CD14-positive monocyte (primary cell): ENCODE data around the gene ASCL2. TPM values are rescaled to one million over a fixed set of nuclear protein-coding genes. Genes with fewer than 3 reads are reported as not detected.

Source experiments
- DNase-seq, 3 donors: peaks; one replicate each; pipeline ENCODE4 v3.0.0-alpha.2; 2011 to 2022
- H2AFZ ChIP-seq: 2 replicates; pipeline ENCODE4 v1.6.0; 2012; ENCODE audit warnings: mild to moderate bottlenecking, low read depth, low read length, inconsistent platforms; ENCODE audit not compliant: insufficient read depth, poor library complexity, severe bottlenecking
- H3K27ac ChIP-seq, 2 donors: 1 replicate in 1 of 2; 2 replicates in 1 of 2; pipeline ENCODE4 v1.5.1; 2012 to 2013; ENCODE audit warnings: low read length in 2 of 2, control low read depth in 1 of 2, inconsistent platforms in 1 of 2, low read depth in 1 of 2, mild to moderate bottlenecking in 1 of 2
- H3K27me3 ChIP-seq, 2 donors: one replicate each; pipeline versions ENCODE4 v1.6.0 to v1.6.1; 2011 to 2013; ENCODE audit warnings: low read length in 2 of 2; ENCODE audit not compliant: control insufficient read depth in 2 of 2, insufficient read depth in 2 of 2
- H3K36me3 ChIP-seq, 2 donors: replicated peaks in 1 of 2; 1 replicate in 1 of 2; 2 replicates in 1 of 2; pipeline versions ENCODE4 v1.5.1 to v1.6.1; 2012 to 2013; ENCODE audit warnings: low read length in 2 of 2, control low read depth in 1 of 2, inconsistent platforms in 1 of 2, mild to moderate bottlenecking in 1 of 2; ENCODE audit not compliant: insufficient read depth in 2 of 2, control insufficient read depth in 1 of 2
- H3K4me1 ChIP-seq, 2 donors: 1 replicate in 1 of 2; 2 replicates in 1 of 2; pipeline versions ENCODE4 v1.5.1 to v1.6.1; 2012 to 2013; ENCODE audit warnings: low read length in 2 of 2, control low read depth in 1 of 2, inconsistent platforms in 1 of 2, mild to moderate bottlenecking in 1 of 2, moderate library complexity in 1 of 2; ENCODE audit not compliant: insufficient read depth in 2 of 2, control insufficient read depth in 1 of 2
- H3K4me2 ChIP-seq: replicated peaks from 2 replicates; pipeline ENCODE3; 2012; ENCODE audit warnings: low read length, moderate library complexity, mild to moderate bottlenecking; ENCODE audit not compliant: poor library complexity, severe bottlenecking; ENCODE audit errors: extremely low read depth
- H3K4me3 ChIP-seq, 3 experiments: fragments of 200-600 bp in 1 of 3; sonication (generic) in 1 of 3; replicated peaks in 1 of 3; 1 replicate in 2 of 3; 2 replicates in 1 of 3; pipeline ENCODE4 v1.5.1; 2011 to 2013; ENCODE audit warnings: low read length in 3 of 3, mild to moderate bottlenecking in 3 of 3, control low read depth in 2 of 3, low read depth in 2 of 3, inconsistent platforms in 1 of 3, moderate library complexity in 1 of 3
- H3K79me2 ChIP-seq: 2 replicates; pipeline ENCODE4 v1.6.0; 2012; ENCODE audit warnings: mild to moderate bottlenecking, control low read depth, inconsistent platforms, low read length, moderate library complexity; ENCODE audit not compliant: insufficient read depth
- H3K9ac ChIP-seq: 2 replicates; pipeline ENCODE4 v1.6.0; 2017; ENCODE audit warnings: low read length, mild to moderate bottlenecking; ENCODE audit not compliant: insufficient read depth, poor library complexity, severe bottlenecking
- H3K9me3 ChIP-seq, 2 donors: replicated peaks in 1 of 2; 1 replicate in 1 of 2; 2 replicates in 1 of 2; pipeline versions ENCODE4 v1.5.1 to v1.6.1; 2012 to 2013; ENCODE audit warnings: low read length in 2 of 2, control low read depth in 1 of 2; ENCODE audit not compliant: control insufficient read depth in 1 of 2, insufficient read depth in 1 of 2
- H4K20me1 ChIP-seq: 2 replicates; pipeline ENCODE4 v1.6.0; 2012; ENCODE audit warnings: mild to moderate bottlenecking, low read length, control low read depth, moderate library complexity; ENCODE audit not compliant: insufficient read depth
- H3K27ac Mint-ChIP-seq, 7 donors: one replicate each; pipeline ENCODE4 v1.8.0; 2020; ENCODE audit warnings: mild to moderate bottlenecking in 7 of 7, mixed read lengths in 7 of 7, moderate library complexity in 6 of 7, inconsistent platforms in 2 of 7
- H3K27me3 Mint-ChIP-seq, 3 donors: one replicate each; pipeline ENCODE4 v1.8.0; 2021 to 2022; ENCODE audit warnings: low read depth in 3 of 3, mild to moderate bottlenecking in 3 of 3, mixed read lengths in 3 of 3, moderate library complexity in 3 of 3, inconsistent platforms in 1 of 3
- H3K36me3 Mint-ChIP-seq, 2 donors: one replicate each; pipeline ENCODE4 v1.8.0; 2020; ENCODE audit warnings: mixed read lengths in 2 of 2, inconsistent platforms in 1 of 2, mild to moderate bottlenecking in 1 of 2
- H3K4me1 Mint-ChIP-seq: one replicate; pipeline ENCODE4 v1.8.0; 2020; ENCODE audit warnings: mild to moderate bottlenecking, mixed read lengths
- H3K4me3 Mint-ChIP-seq, 2 donors: one replicate each; pipeline ENCODE4 v1.8.0; 2020; ENCODE audit warnings: mild to moderate bottlenecking in 2 of 2, mixed read lengths in 2 of 2, moderate library complexity in 1 of 2
- H3K9me3 Mint-ChIP-seq, 7 donors: one replicate each; pipeline ENCODE4 v1.8.0; 2020 to 2022; ENCODE audit warnings: mixed read lengths in 7 of 7, mild to moderate bottlenecking in 6 of 7, moderate library complexity in 6 of 7, inconsistent platforms in 2 of 7
- WGBS: methylation state at CpG from one replicate; pipeline ENCODE4 v1.1.5; 2013; ENCODE audit warnings: missing lambda C conversion rate; ENCODE audit not compliant: insufficient coverage; 5-methylcytosine and 5-hydroxymethylcytosine counted together
- intact Hi-C, 2 donors: fragments of 100-400 bp; cut with micrococcal nuclease; formaldehyde crosslinking; loops; one replicate each; pipeline versions ENCODE4 v1.15.0 to v1.15.1; 2023
- polyA plus RNA-seq, 3 donors: library from polyadenylated mRNA; depleted of rRNA in 1 of 3; unstranded in 2 of 3; stranded (reverse) in 1 of 3; fragments of 300-500 nt in 2 of 3; fragments of >200 nt in 1 of 3; fragmentation: Illumina TruSeq in 2 of 3; gene quantifications; 1 replicate in 2 of 3; 2 replicates in 1 of 3; pipeline ENCODE4 v1.2.3, GENCODE V29; 2012 to 2021
- TF ChIP-seq, protein P1 (sequence below): fragments of 200-600 bp; IDR thresholded peaks from one replicate; pipeline ENCODE4 v1.8.0; 2022; ENCODE audit warnings: antibody characterized with exemption, mild to moderate bottlenecking

The ASCL2 gene
- polyA plus RNA-seq, 3 donors, result 5.7 to 11.4 (median 8.3) TPM

DNA sequence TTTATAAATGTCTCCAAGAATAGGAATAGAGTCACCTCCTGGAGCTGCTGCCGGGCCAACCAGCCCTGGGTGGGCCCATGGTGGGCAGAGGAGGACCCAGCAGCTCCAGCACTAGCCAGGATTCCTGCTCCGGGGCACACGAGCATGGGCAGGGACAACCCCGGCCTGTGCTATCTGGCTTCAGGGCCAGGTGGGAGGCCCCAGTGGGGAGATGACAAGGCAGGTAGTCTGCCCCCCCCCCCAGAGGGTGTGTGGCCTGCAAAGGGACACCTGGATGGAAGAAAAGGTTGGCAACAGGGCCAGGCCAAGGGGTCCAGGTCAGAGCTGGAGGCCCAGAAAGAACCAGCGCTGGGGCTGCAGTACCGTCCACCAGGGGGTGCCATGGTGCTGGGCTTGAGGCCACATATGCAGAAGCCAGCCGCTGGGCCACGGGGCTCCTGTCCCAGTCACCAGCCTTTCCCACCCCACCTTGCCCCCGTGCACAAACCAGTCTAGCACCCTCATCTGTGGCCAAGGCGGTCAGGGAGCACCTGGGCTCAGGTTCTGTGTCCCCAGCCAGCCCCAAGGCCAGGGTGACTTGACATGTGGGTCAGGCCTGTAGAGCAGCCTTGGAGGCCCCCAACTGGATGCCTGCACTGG, 34.9 kb upstream of the ASCL2 start:
- H3K27me3 Mint-ChIP-seq, result peaks cover 0 to 2% (median 0%) of the 10 kb centered on the region in 3 donors
- Histone ChIP-seq H3K4me3 (peak overlapping the region; percentile 9 to 86 (median 19)), H3K9ac (peak overlapping the region; percentile 33), H3K36me3 (no peaks in the 10 kb centered on the region), H4K20me1 (peaks cover 63% of the 10 kb centered on the region), H3K79me2 (peaks cover 73% of the 10 kb centered on the region), H3K27me3 (no peaks in the 10 kb centered on the region), H3K4me1 (peaks cover 59 to 71% of the 10 kb centered on the region in 2 donors), H2AFZ (no peak overlapping the region), H3K9me3 (no peaks in the 10 kb centered on the region), H3K27ac (no peak overlapping the region), H3K4me2 (peak overlapping the region; percentile 99)
- H3K4me3 Mint-ChIP-seq, result peak overlapping the region; percentile 68 to 96
- DNase-seq, result peak; percentile 71 to 80 (median 76)
- WGBS, result 12% methylated on average over 6 of the region's 10 CpGs
- intact Hi-C loops, result loop anchor here (2.0 to 10.0 kb wide), 2 partner anchors 114 to 580 kb away; partner anchors contain the start of gene CDKN1C (in 1 of the 2)
- H3K27ac Mint-ChIP-seq, result peak overlapping the region in 2 of 7 donors; percentile 65 to 91
- TF ChIP-seq, protein P1, sequence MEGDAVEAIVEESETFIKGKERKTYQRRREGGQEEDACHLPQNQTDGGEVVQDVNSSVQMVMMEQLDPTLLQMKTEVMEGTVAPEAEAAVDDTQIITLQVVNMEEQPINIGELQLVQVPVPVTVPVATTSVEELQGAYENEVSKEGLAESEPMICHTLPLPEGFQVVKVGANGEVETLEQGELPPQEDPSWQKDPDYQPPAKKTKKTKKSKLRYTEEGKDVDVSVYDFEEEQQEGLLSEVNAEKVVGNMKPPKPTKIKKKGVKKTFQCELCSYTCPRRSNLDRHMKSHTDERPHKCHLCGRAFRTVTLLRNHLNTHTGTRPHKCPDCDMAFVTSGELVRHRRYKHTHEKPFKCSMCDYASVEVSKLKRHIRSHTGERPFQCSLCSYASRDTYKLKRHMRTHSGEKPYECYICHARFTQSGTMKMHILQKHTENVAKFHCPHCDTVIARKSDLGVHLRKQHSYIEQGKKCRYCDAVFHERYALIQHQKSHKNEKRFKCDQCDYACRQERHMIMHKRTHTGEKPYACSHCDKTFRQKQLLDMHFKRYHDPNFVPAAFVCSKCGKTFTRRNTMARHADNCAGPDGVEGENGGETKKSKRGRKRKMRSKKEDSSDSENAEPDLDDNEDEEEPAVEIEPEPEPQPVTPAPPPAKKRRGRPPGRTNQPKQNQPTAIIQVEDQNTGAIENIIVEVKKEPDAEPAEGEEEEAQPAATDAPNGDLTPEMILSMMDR, result peak; percentile 90
- peaks cover 8 to 18% of the 10 kb centered on the region in 2 donors for H3K36me3 Mint-ChIP-seq
- no peaks in the 10 kb centered on the region for H3K9me3 Mint-ChIP-seq
- H3K4me1 Mint-ChIP-seq, result peaks cover 56% of the 10 kb centered on the region

DNA sequence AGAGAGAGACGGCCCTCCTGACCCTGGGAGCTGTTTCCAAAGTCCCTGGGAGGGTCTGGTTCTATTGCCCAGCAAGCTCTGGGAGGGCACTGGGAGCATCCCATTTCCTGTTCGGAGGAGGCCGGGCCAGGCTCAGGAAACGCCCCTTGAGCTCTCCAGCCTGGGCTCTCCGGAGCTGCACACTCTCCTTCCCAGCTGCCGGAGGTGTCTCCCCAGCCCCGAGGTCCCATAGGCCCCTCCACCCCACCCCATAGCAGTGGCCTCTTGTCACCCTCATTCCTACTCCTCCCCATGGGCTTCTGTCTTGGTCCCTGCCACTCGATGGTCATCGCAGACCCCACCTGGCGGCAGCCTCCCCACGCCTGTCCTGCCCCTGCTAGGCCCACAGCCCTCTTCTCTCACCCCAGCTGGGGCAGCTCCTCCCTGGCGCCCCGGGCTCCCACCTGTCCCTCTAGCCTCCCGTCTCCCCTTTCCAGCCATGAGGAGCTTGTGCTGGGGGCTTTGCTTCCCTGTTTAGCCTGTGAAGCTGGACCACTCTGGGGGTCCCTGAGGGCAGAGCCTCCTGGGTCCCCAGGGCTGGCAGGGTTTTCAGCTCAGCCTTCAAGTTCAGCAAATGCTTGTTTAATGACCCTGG, 34.2 kb upstream of the ASCL2 start:
- H3K27ac Mint-ChIP-seq, result peak overlapping the region in 3 of 7 donors; percentile 14 to 84 (median 41)
- Histone ChIP-seq H3K27ac (peak overlapping the region in 1 of 2 donors; percentile 91), H3K4me1 (peaks cover 62 to 74% of the 10 kb centered on the region in 2 donors), H3K27me3 (no peaks in the 10 kb centered on the region), H4K20me1 (peaks cover 59% of the 10 kb centered on the region), H3K4me3 (peak overlapping the region in 1 of 3 experiments; percentile 86), H3K79me2 (peaks cover 77% of the 10 kb centered on the region), H3K4me2 (peak overlapping the region; percentile 99), H3K36me3 (no peaks in the 10 kb centered on the region), H3K9me3 (no peaks in the 10 kb centered on the region), H2AFZ (no peak overlapping the region), H3K9ac (peak overlapping the region; percentile 33)
- H3K4me3 Mint-ChIP-seq, result peak overlapping the region in 1 of 2 donors; percentile 96
- H3K4me1 Mint-ChIP-seq, result peaks cover 58% of the 10 kb centered on the region
- intact Hi-C loops, result loop anchor here (2.0 to 10.0 kb wide), 4 partner anchors 37 to 580 kb away; partner anchors contain the start of gene CDKN1C (in 1 of the 2)
- no peaks in the 10 kb centered on the region for H3K9me3 Mint-ChIP-seq
- TF ChIP-seq, protein P1, result no peak
- H3K27me3 Mint-ChIP-seq, result peaks cover 0 to 2% (median 0%) of the 10 kb centered on the region in 3 donors
- WGBS, result 79% methylated on average over 11 of the region's 14 CpGs
- H3K36me3 Mint-ChIP-seq, result peaks cover 8 to 19% of the 10 kb centered on the region in 2 donors
- DNase-seq, result no peak
